8988T (cell line): ENCODE measurements around the gene RLIM.
A peak's percentile ranks its signal among the peaks of the same experiment; 100 is the strongest.
"Not testable (repeated sequence)": the region's sequence is repeated elsewhere in the genome, so short reads cannot be mapped to it uniquely, and the experiment has no call there.

Source experiments
- DNase-seq: peaks from one replicate; pipeline ENCODE4 v3.0.0; 2011

Gene RLIM, protein sequence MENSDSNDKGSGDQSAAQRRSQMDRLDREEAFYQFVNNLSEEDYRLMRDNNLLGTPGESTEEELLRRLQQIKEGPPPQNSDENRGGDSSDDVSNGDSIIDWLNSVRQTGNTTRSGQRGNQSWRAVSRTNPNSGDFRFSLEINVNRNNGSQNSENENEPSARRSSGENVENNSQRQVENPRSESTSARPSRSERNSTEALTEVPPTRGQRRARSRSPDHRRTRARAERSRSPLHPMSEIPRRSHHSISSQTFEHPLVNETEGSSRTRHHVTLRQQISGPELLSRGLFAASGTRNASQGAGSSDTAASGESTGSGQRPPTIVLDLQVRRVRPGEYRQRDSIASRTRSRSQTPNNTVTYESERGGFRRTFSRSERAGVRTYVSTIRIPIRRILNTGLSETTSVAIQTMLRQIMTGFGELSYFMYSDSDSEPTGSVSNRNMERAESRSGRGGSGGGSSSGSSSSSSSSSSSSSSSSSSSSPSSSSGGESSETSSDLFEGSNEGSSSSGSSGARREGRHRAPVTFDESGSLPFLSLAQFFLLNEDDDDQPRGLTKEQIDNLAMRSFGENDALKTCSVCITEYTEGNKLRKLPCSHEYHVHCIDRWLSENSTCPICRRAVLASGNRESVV

DNA sequence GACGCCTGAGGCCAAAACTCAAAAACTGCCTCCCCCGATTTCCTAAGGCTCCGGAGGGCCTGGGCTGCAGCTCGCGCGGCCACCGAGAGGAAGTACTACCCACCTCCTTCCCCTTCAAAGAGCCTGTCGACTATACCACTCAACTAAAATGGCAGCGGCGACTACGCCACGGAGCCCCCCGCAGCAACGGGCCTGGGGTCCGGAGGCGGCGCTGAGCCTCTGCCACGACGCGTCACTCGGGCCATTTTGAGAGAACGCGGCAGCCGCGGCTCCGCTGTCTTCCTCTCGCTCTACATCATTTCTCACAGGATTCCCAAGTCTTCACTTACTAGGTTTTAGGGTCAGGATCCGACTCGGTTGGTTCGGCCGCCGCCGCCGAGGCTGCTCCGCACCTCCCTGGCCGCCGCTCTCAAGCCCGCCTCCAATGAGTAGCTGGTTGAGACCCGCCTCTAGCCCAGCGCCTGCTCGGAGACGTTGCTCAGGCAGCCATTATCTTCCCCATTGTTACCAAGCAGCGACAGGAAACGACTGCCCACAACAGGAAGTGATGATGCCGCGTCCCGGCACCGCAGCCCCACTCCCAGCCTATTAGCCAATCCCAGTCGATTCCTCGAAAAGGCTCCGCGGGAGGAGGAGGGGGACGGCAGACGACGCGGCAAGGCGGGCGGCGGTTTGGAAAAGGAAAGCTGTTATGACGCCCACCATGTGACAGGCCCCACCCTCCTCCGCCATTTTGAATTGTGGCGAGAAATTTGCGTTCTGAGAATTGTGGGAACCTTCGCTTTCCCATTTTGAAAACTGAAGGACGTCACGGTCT lies at the start of gene RLIM:
Gene RLIM (minus strand): TSS at position 532 of the 817 bp plus-strand sequence. CDS start 18,647 bp downstream, outside the sequence.
- DNase-seq, result peak; percentile 44

DNA sequence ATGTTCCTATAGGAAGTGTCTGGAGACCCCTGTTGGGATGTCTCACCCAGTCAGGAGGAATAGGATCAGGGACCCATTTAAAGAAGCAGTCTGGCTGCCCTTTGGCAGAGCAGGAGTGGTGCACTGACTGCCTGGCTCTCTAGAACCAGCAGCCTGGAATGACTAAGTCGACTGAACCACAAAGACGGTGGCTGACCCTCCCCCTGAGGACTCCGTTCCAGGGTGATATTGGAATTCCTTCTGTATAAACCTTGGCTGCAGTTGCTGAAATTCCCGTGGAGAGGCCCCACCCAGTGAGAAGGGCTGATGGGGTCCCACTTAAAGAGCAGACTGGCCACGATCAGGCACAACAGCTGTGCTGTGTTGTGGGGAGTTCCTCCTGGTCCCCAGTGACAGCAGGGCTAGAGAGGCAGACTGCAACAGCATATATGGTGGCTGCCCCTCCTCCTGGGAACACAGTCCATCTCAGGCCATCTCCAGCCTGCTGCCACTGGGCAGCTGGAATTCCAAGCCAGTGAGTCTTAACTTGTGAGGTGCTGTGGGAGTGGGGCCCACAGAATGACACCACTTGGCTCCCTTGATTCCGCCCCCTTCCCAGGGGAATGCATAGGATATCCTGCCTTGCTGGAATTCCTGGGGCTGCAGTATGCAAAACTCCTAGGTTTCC lies 41.8 kb upstream of the RLIM start:
- DNase-seq, result no peak

DNA sequence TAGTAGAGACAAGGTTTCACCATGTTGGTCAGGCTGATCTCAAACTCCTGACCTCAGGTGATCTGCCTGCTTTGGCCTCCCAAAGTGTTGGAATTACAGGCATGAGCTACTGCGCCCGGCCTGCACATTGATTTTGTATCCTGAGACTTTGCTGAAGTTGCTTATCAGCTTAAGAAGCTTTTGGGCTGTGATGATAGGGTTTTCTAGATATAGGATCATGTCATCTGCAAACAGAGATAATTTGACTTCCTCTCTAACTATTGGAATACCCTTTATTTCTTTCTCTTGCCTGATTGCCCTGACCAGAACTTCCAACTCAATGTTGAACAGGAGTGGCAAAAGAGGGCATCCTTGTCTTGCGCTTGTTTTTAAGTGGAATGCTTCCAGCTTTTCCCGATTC lies 40.5 kb upstream of the RLIM start:
- DNase-seq, result not testable (repeated sequence)

DNA sequence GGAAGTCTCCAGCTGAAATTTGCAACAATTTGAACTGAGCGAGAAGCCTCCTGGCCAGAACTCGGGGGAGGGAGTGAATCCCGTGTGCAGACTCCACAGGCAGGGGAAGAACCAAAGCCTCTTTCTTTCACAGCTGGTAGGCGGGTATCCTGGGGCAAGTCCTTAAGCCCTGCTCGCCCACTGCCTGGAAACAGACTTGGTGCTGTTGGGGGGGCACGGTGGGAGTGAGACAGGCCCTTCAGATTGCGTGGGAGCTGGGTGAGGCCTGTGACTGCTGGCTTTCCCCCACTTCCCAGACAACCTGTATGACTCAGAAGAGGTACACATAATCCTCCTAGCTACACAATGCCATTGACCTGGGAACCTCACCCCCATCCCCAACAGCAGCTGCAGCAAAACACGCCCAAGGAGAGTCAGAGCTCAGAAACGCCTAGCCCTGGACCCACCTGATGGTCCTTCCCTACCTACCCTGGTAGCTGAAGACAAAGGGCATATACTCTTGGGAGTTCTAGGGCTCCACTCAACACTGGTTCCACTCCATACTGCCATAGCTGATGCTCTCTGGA lies 22.4 kb upstream of the RLIM start:
- no peak for DNase-seq

DNA sequence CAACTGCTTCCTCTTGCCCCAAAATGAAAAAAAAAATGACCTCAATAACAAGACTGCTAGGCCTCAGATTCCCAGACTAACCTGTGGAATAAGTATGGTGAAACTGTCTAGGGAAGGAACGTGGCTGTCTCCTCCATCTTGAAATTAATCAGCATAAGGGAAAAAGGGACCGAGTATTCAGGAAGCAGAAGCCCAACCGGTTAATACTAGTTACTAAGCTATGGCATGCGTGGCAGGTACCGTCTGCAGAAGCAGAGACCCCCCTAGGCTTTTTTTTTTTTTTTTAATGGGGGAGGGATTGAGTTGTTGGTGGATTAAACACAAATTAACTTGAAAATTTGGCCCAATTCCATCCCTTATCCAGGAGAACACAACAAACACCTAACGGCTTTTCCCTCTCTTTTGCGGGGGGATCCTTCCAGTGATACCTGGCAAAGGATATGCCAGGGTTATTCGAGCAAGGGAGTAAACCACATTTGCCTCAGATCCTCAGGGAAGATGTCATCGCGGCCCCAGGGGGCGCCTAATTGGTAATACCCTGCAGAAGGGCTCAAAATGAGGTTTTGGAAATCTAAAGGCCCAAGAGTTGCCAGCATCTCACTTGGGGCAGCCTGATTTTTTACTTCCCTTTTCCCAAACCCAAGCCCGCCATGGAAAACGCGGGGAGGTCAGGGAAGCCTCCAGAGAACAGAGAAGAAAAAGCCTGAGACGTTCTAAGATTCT lies 893 bp downstream of the RLIM start:
- no peak for DNase-seq

DNA sequence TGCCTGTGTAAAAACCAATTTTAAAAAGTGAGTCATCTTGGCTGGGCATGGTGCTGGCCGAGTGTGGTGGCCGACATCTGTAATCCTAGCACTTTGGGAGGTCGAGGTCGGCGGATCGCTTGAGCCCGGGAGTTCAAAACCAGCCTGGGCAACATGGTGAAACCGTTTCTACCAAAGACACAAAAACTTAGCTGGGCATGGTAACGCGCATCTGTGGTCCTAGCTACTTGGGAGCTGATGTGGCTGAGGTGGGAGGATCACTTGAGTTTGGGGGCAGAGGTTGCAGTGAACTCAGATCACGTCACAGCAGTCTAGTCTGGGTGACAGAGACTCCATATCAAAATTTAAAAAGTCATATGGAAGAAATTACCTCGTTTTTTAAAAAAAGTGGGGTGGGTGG lies 7.6 kb downstream of the RLIM start:
- DNase-seq, result no peak

DNA sequence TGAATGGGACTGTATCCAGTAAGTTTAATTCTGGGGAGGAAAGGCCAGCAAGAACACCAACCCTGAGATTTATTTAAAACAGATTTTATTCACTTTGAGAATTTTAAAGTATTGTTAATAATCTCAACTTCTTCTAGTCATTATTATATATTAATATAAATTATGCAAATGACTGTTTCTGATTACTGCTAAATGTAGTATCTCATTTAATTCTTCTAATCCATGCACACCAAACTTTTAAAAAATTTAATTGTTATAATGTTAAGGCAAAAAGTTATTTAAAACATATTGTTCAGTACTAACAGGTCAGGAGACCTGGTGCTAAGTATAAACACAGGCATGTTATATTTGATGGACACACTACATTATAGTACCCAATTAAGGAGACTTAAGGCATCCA lies 8.1 kb downstream of the RLIM start:
- DNase-seq, result no peak

DNA sequence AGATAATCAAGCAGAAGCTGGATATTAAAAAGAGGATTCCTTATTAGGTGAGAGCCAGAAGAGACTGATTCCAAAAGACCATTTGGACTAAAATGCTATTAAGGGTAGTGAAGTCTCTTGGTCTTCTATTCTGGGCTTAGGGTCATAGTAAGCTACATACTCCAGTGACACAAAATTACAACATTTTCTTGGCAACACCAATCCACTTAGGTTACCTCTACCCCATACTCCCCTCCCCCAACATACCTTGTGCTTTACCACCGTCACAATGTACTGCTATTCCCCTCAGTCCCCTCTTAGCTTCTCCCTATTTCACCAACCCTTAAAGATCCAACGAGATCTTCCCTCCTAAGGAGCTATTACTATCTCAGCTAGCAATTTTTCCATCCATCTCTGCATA lies 11.4 kb downstream of the RLIM start:
- DNase-seq, result no peak

DNA sequence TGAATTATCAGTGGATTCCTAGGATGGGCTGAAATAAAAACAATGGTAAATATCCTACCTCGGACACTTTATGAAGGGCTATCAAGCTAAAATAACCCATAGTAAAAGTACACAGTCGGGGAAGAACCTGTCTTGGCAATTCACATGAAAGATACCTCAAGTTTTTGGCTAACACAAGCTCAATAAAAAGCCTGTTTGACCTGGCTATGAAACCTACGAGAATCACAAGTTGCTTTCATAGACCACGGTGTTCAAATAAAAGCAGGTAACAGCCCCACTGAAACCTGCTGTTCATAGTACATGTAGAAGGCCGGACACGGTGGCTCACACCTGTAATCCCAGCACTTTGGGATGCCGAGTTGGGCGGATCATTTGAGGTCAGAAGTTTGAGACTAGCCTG lies 12.3 kb downstream of the RLIM start:
- DNase-seq, result no peak

DNA sequence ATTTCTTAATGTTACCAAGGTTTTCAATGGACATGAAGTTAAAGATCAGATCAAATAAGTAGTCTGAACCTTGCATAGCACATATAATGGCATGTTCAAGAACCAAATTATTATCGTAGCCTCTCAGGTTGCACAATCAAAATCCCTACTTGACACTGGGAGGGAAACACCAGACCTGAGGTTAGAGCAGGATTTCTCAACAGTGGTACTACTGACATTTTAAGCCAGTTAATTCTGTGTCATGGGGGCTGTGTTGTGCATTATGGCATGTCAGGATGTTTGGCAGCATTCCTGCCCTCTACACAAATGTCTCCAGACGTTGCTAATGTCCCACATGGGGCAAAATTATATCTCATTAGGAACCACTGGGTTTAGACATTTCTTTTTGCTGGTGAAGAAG lies 20.8 kb downstream of the RLIM start:
- DNase-seq, result no peak

DNA sequence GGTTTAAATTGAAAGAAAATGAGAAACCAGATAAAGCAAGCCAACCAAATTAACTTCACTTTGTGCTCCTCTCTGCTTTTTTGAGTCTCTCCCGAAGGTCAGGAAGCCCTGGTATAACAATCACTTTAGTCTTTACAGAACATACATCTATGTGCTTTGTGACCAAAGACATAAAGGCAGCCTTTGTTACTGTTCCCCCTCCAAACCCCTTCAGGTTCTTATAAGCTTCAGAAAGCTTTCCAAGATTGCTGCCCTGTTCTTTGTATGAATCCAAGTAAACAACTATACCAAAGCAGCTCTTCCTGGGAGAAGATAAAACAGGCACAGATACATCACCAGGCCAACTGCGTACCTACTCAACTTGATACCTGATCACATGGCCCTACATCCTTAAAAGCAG lies 28.7 kb downstream of the RLIM start:
- DNase-seq, result no peak

DNA sequence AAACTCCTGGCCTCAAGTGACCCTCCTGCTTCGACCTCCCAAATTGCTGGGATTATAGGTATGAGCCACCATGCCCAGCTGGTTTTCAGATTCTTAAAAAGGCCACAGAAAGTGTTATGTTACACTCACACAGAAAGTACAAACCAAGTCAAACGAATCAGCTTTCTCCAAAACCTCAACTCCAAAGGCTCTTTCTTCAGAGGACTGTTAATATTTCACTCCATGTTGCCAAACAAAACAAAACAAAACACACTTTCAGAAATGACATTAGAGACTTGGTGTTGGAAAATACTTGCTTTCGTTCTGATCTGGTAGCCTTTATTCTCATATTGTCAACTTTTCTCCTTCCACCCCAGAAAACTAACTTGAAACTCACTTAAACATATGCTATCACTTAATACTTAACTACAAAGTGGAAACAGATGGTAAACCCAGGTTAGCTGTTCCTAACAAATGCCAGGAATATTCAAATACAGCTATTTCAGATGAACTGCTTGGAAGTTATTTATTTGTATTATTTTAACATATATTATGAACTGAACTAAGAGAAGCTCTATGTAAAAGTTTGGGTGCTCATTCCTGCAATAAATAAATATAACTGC lies 34.7 kb downstream of the RLIM start:
- DNase-seq, result no peak

DNA sequence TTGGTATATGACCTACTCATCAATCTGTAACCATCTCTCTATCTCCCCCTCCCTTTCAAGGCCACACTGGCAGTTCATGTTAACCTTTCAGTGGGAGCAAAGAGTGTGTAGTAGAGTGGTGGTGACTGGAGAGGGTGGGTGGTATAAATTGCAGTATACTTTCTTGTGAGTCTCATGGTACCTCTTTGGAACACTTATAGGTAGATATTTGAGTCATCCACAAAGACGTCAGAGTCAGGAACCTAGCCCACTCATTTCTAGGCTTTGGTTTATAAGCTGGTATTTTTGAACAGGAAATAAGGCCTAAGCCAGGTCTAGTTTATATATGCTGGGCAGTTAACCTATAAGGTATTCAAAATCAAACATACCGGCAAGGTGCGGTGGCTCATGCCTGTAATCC lies 36.3 kb downstream of the RLIM start:
- no peak for DNase-seq

DNA sequence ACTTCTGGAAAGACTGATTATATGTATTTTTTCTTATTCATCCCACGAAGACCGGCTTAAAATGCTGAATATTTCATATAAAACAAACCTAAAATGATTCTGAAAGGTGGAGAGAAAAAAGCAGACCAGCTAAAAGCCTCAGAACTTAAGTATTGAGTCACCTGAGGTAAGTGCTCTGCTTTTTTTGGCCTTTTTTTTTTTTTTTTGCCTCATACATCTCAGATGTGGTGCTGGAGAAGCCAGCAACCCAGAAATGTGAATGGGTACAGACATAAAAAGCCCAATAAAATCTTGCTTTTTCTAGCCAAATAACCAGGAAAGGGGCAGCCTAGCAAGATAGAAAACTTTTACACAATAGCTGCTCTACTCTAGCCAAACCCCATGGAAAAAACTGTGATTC lies 57.0 kb downstream of the RLIM start:
- no peak for DNase-seq

DNA sequence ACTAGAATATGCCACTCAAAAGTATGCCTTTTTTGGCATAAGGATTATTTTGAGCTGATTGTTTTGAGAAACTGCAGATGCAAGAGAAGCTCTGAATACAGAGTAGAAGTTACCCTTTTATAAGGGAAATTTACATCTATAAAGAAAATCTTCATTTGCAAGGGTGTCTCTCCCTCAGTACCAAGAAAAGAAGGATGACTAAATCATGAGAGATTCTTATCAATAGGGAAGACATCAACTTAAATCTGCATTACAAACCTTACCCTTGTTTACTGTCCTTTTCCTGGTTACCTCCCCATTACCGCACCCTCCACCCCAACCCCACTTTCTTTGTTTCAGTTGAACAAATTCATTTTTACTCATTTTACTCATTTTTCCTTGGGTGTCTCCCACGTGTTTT lies 62.5 kb downstream of the RLIM start:
- DNase-seq, result no peak

DNA sequence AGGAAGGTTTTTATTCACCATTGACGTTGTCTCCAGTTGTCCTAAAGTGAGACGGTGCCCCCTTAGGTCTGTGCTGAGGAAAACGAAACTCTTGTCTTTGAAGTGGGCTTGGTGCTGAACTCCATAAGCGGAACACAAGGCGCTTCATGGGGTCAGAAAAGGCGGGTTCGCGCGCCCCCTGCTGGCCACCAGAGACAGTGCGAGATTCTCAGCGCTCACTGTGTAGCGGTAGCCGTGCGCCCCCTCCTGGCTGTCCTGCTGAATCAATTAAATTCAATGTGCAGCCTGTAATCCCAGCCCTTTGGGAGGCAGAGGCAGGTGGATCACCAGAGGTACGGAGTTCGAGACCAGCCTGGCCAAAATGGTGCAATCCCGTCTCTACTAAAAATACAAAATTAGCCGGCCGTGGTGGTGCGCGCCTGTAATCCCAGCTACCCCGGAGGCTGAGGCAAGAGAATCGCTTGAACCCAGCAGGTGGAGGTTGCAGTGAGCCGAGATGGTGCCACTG lies 64.1 kb downstream of the RLIM start:
- DNase-seq, result no peak

DNA sequence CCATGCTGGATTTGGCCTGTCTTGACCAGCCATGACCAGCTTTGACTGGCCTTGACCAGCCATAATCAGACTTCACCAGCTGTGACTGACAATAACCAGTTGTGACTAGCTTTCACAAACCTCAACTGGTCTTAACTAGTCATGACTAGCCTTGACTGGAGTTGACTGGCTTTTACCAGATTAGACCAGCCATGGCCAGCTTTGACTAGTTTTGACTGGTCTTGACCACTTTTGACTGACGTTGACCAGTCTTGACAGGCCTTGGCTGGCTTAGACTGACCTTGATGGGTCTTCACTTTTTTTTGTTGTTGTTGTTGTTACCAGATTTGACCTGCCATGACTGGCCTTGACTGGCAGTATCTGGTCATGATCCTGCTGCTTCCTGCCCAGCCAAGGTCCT lies 67.4 kb downstream of the RLIM start:
- no peak for DNase-seq

DNA sequence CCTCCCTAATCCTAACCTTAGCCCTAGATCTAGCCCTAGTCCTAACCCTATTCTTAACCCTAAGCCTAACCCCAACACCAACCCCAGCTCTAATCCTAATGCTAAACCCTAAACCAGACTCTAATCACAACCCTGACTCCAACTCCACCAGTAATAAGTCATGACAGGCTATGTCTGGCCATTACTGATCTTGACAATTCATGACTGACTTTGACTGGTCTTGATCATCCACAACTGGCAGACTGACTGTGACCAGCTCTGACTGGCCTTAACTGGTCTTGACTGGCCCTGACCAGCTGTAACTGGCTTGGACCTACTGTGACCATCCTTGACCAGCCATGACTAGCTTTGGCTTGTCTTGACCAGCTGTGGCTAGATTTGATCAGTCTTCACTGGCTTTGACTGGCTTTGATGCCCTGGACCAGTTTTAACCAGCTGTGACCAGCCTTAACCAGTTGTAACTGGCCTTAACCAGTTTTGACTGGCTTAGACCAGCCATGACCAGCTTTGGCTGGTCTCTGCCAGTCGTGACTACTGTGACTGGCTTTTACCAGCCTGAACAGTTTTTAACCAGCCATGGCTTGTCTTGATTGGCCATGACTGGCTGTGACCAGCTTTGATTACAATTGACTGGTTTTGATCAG lies 68.4 kb downstream of the RLIM start:
- DNase-seq, result no peak

DNA sequence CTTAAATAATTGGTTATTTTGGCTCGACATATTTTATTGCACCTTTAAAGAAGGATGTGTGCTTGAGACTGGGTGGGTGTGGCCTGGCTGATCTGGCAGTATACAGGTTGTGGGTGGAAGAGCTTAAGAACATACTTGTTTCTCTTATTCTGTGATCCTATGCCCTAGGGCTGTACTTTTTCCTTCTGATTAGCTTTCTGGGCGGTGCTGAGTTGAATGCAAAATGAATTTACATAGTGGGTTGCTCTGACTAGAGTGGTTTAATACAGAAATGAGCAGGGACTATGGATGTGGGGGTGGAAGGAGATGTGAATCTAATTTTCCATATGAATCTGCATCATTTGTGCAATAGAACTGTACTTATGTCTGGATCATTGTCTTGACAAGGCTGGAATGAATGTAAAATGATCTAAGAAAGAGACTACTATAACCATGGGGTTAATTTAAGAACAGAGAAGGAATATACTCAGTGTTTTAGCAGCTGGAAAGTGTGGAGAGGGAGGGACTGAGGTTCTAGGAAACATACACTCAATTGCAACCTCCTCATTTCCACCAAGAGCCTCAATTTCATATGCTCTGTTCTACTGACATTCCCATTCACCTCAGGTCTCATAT lies 73.7 kb downstream of the RLIM start:
- DNase-seq, result no peak

DNA sequence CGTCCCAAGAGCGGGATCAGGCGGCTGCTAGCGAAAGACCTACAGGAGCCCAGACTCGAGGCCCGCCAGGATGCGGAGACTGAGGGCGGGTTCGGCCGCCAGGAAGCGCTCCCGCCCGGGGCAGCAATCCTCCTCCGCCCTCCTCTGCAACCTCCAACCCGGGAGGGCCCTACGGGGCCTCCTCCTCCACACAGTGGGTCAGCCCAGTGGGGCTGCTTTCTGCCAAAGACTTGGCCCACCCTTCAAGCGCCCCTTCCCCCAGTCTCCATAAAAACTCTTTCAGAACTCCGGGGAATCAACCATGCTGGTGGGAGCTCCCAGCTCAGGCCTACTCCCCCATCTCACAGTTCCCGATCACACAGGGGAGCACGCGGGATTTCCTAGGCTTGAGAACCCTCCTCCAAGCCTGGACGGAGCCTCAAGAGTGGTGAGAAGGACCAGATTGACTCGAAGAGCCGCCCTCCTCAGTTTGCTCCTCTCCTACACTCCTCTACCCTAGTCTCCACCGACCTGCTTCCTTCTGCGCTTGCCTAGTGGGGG lies 77.5 kb downstream of the RLIM start:
- DNase-seq, result no peak
